Measurements from ENCODE around the gene ROR2. TPM values are rescaled to one million over a fixed set of nuclear protein-coding genes. Genes with fewer than 3 reads are reported as not detected.

ROR2 gene
- total RNA-seq, 1 donor = 13.8 TPM

DNA sequence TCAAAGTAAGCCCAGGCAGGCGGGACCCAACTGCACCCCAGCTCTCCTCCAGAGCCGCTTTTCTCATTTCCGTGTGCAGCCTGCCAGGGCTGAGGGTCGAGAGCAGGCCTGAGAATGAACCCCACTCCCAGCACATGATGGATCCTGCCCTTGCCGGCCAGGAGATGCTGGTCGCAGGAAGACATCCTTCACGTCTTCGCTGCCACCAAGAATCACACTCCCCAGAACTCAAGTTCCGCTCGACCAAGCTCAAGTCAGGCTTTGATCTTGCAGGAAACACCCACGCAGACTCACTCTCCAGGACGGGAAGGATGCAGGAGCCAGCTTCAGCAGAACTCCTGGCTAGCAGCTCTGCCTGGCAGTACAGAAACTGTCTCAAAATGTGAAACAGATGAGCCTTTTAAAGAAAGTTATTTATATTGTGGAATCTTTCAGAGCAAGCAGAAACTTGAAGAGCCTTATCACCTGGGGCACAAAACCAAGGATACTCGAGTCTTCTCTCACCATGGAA is 102.4 kb downstream of the ROR2 start:
- H2AFZ ChIP-seq (ENCODE audit: low read length) = no peak overlapping the region
- no peaks in the 10 kb centered on the region for H3K36me3 ChIP-seq (ENCODE audit: insufficient read depth, low read length)
- no peak overlapping the region for H3K4me3 ChIP-seq (ENCODE audit: insufficient read depth, low read length)
- DNase-seq (ENCODE audit: insufficient read length, low spot score, missing footprints) = no peak
- H3K9me3 ChIP-seq (ENCODE audit: low read depth, low read length) = no peaks in the 10 kb centered on the region
- H3K79me2 ChIP-seq (ENCODE audit: insufficient read depth, low read length) = no peaks in the 10 kb centered on the region
- H3K4me1 ChIP-seq (ENCODE audit: insufficient read depth, low read length) = no peaks in the 10 kb centered on the region
- no peaks in the 10 kb centered on the region for H4K20me1 ChIP-seq (ENCODE audit: insufficient read depth, low read length)
- no peak overlapping the region for H3K4me2 ChIP-seq (ENCODE audit: insufficient read depth, low read length)
- TF ChIP-seq, protein P1, sequence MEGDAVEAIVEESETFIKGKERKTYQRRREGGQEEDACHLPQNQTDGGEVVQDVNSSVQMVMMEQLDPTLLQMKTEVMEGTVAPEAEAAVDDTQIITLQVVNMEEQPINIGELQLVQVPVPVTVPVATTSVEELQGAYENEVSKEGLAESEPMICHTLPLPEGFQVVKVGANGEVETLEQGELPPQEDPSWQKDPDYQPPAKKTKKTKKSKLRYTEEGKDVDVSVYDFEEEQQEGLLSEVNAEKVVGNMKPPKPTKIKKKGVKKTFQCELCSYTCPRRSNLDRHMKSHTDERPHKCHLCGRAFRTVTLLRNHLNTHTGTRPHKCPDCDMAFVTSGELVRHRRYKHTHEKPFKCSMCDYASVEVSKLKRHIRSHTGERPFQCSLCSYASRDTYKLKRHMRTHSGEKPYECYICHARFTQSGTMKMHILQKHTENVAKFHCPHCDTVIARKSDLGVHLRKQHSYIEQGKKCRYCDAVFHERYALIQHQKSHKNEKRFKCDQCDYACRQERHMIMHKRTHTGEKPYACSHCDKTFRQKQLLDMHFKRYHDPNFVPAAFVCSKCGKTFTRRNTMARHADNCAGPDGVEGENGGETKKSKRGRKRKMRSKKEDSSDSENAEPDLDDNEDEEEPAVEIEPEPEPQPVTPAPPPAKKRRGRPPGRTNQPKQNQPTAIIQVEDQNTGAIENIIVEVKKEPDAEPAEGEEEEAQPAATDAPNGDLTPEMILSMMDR (IDR thresholded peaks at IDR 0.05; ENCODE audit: extremely low read depth, low read depth, low read length) = no peak
- H3K27me3 ChIP-seq (ENCODE audit: insufficient read depth, low read length) = peaks cover 18% of the 10 kb centered on the region
- no peak overlapping the region for H3K27ac ChIP-seq (ENCODE audit: low read depth, low read length)

DNA sequence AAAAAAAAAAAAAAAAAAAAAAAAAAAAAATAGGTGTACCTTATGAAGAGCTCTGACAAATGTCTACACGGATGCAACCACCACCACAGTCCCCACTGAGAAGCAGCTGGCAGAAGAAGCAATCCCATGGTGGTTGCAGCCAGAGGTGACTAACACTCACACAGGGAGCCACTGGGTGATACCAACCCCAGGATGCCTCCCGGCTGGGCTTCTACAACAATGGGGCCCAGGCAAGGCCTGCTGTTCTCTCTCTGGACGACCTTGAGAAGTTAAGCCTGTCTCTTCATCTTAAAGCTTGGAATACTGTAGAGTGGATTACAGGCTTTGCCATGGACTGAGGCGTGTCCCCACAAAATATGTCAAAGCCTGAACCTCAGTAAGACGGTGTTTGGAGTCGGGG is 104.1 kb downstream of the ROR2 start:
- H3K4me3 ChIP-seq (ENCODE audit: insufficient read depth, low read length) = no peak overlapping the region
- H3K9me3 ChIP-seq (ENCODE audit: low read depth, low read length) = no peaks in the 10 kb centered on the region
- no peak overlapping the region for H3K27ac ChIP-seq (ENCODE audit: low read depth, low read length)
- no peaks in the 10 kb centered on the region for H4K20me1 ChIP-seq (ENCODE audit: insufficient read depth, low read length)
- no peak overlapping the region for H3K4me2 ChIP-seq (ENCODE audit: insufficient read depth, low read length)
- no peaks in the 10 kb centered on the region for H3K4me1 ChIP-seq (ENCODE audit: insufficient read depth, low read length)
- TF ChIP-seq, protein P1 (IDR thresholded peaks at IDR 0.05; ENCODE audit: extremely low read depth, low read depth, low read length) = no peak
- no peak overlapping the region for H2AFZ ChIP-seq (ENCODE audit: low read length)
- no peak for DNase-seq (ENCODE audit: insufficient read length, low spot score, missing footprints)
- no peaks in the 10 kb centered on the region for H3K79me2 ChIP-seq (ENCODE audit: insufficient read depth, low read length)
- no peaks in the 10 kb centered on the region for H3K36me3 ChIP-seq (ENCODE audit: insufficient read depth, low read length)
- H3K27me3 ChIP-seq (ENCODE audit: insufficient read depth, low read length) = peaks cover 28% of the 10 kb centered on the region

DNA sequence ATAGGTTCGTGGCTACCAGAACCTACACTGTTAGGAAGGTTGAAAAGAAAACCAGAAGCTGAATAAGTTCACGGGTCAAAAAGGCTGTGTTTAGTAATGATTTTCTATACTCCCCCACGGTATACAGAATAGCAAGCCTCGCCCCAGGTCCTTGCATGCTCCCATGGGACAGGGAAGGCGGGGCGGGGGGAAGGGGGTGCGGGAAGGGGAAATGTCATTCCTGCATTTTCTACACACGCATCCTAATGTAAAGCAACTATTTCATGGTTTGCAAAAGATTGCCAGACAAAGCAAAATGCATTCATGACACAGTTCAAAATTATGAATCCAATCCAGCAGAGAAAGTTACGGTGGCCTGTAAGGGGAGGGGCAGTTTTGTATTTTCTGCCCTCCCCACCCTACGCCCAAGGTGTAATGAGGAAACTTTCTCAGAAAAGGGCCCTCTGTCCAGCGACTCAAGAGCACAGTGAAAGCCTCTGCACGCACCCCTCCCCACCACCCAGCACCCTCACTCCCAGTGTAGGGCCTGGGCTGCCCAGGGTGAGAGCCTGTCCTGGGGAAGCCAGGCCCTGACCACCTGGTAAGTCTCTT is 105.2 kb downstream of the ROR2 start:
- TF ChIP-seq, protein P1 (IDR thresholded peaks at IDR 0.05; ENCODE audit: extremely low read depth, low read depth, low read length) = no peak
- Histone ChIP-seq H2AFZ (ENCODE audit: low read length) (no peak overlapping the region), H3K4me2 (ENCODE audit: insufficient read depth, low read length) (no peak overlapping the region)

DNA sequence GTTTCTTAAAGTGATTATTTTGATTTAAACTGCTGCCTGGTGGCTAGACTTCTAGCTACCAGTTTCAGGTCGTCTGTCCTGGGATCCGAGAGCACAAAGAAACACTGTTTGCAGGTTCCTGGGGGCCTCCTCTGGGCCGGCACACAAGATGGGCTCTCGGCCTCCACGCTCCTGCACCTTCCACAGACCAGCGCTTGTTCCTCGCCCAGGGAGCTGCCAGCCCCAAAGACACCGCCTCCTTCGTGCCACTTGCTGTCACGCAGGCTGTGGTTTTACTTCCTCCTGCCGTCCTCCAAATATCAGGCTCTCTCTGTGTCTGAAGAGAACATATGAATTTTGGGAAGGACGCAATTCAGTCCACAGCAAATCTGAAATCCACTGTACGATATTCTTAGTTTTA is 105.8 kb downstream of the ROR2 start:
- H3K4me2 ChIP-seq (ENCODE audit: insufficient read depth, low read length) = no peak overlapping the region
- peak overlapping the region; percentile 26 for H2AFZ ChIP-seq (ENCODE audit: low read length)
- H3K27me3 ChIP-seq (ENCODE audit: insufficient read depth, low read length) = peaks cover 39% of the 10 kb centered on the region
- DNase-seq (ENCODE audit: insufficient read length, low spot score, missing footprints) = no peak
- no peaks in the 10 kb centered on the region for H3K36me3 ChIP-seq (ENCODE audit: insufficient read depth, low read length)
- no peaks in the 10 kb centered on the region for H3K79me2 ChIP-seq (ENCODE audit: insufficient read depth, low read length)
- H3K9me3 ChIP-seq (ENCODE audit: low read depth, low read length) = no peaks in the 10 kb centered on the region
- TF ChIP-seq, protein P1 (IDR thresholded peaks at IDR 0.05; ENCODE audit: extremely low read depth, low read depth, low read length) = no peak
- no peaks in the 10 kb centered on the region for H4K20me1 ChIP-seq (ENCODE audit: insufficient read depth, low read length)
- no peaks in the 10 kb centered on the region for H3K4me1 ChIP-seq (ENCODE audit: insufficient read depth, low read length)
- H3K4me3 ChIP-seq (ENCODE audit: insufficient read depth, low read length) = no peak overlapping the region
- H3K27ac ChIP-seq (ENCODE audit: low read depth, low read length) = no peak overlapping the region

More for the DNA sequence above, 105.2 kb downstream of the ROR2 start:
- H4K20me1 ChIP-seq (ENCODE audit: insufficient read depth, low read length) = no peaks in the 10 kb centered on the region
- H3K9me3 ChIP-seq (ENCODE audit: low read depth, low read length) = no peaks in the 10 kb centered on the region
- DNase-seq (ENCODE audit: insufficient read length, low spot score, missing footprints) = no peak
- H3K36me3 ChIP-seq (ENCODE audit: insufficient read depth, low read length) = no peaks in the 10 kb centered on the region
- no peaks in the 10 kb centered on the region for H3K4me1 ChIP-seq (ENCODE audit: insufficient read depth, low read length)
- H3K4me3 ChIP-seq (ENCODE audit: insufficient read depth, low read length) = no peak overlapping the region
- H3K27ac ChIP-seq (ENCODE audit: low read depth, low read length) = no peak overlapping the region
- H3K27me3 ChIP-seq (ENCODE audit: insufficient read depth, low read length) = peaks cover 37% of the 10 kb centered on the region
- H3K79me2 ChIP-seq (ENCODE audit: insufficient read depth, low read length) = no peaks in the 10 kb centered on the region

All from osteoblast (primary cell).